ENCODE results near the gene SLC16A6. TPM values are rescaled to one million over a fixed set of nuclear protein-coding genes. Genes with fewer than 3 reads are reported as not detected.
"Not testable (repeated sequence)": the region's sequence is repeated elsewhere in the genome, so short reads cannot be mapped to it uniquely, and the experiment has no call there.

The SLC16A6 gene
- total RNA-seq, 6 donors from 2014 or later: 2.4 to 9.9 (median 6.5) TPM

- Histone ChIP-seq H3K27me3 (peaks cover 0 to 22% (median 8%) of the 10 kb centered on the region in 4 donors), H3K36me3 (no peaks in the 10 kb centered on the region), H3K4me1 (peaks cover 19 to 39% (median 29%) of the 10 kb centered on the region in 4 donors), H3K27ac (peak overlapping the region; percentile 87 to 97 (median 92)), H3K9me3 (no peaks in the 10 kb centered on the region), H3K4me3 (peak overlapping the region in 1 of 4 donors; percentile 64)
- WGBS, 2 donors: 76 to 82% methylated on average over 6 to 7 of the region's 7 CpGs
- ATAC-seq (ENCODE audit: low FRiP score in 2 of 2) (no peak), DNase-seq (peak in 1 of 2 donors; percentile 61)
- no peak for TF ChIP-seq POLR2AphosphoS5 (IDR thresholded peaks at IDR 0.05)
- TF ChIP-seq POLR2A (IDR thresholded peaks at IDR 0.05): peak in 1 of 4 donors; percentile 44
- no peak for TF ChIP-seq EP300 (IDR thresholded peaks at IDR 0.05)
- TF ChIP-seq CTCF (IDR thresholded peaks at IDR 0.05): peak in 1 of 6 experiments; percentile 22
Observed at GRCh38 chr17:68288804-68289203, 2.1 kb downstream of the SLC16A6 start.

- TF ChIP-seq EP300 (IDR thresholded peaks at IDR 0.05) (no peak), CTCF (IDR thresholded peaks at IDR 0.05) (no peak), POLR2AphosphoS5 (IDR thresholded peaks at IDR 0.05) (no peak), POLR2A (IDR thresholded peaks at IDR 0.05) (no peak)
- peaks cover 19 to 39% (median 29%) of the 10 kb centered on the region in 4 donors for H3K4me1 ChIP-seq
- ATAC-seq (ENCODE audit: low FRiP score in 2 of 2): no peak
- H3K27ac ChIP-seq: peak overlapping the region; percentile 87 to 97 (median 92)
- H3K36me3 ChIP-seq: no peaks in the 10 kb centered on the region
- peak in 1 of 2 donors; percentile 59 for DNase-seq
- H3K9me3 ChIP-seq: no peaks in the 10 kb centered on the region
- H3K4me3 ChIP-seq: no peak overlapping the region
- peaks cover 0 to 22% (median 8%) of the 10 kb centered on the region in 4 donors for H3K27me3 ChIP-seq
- WGBS, 2 donors: 80 to 81% methylated on average over 5 of the region's 5 CpGs
Observed at GRCh38 chr17:68288375-68288774, 2.6 kb downstream of the SLC16A6 start.

GRCh38 chr17:68281965-68282364 lies 9.0 kb downstream of the SLC16A6 start:
- not testable (repeated sequence) for H3K4me3 ChIP-seq; DNase-seq; H3K36me3 ChIP-seq; H3K9me3 ChIP-seq; H3K4me1 ChIP-seq; H3K27me3 ChIP-seq; H3K27ac ChIP-seq; ATAC-seq (ENCODE audit: low FRiP score in 2 of 2)
- WGBS, 2 donors: 84 to 88% methylated on average over 4 to 6 of the region's 6 CpGs

DNA sequence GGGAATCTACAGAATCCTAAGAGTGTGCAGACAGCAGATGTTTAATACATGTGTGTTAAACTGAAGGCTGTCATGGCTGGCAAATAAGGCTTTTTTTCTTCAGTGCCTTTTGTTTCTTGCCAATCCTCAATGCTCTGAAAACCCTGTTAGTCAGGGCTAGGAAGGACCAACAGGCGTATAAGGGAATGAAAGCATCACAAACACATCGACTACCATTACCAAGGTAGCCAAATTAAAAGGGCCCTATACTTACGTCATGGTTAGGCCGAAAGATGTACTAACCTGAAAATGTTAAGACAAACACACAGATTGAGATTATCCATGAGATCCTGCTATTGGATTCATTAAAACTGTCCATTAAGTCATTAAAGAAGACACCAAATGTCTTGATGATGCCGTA lies 13.1 kb downstream of the SLC16A6 start:
- no peak overlapping the region for H3K27ac ChIP-seq
- no peaks in the 10 kb centered on the region for H3K27me3 ChIP-seq
- no peak for ATAC-seq (ENCODE audit: low FRiP score in 2 of 2)
- H3K4me3 ChIP-seq: no peak overlapping the region
- H3K4me1 ChIP-seq: no peaks in the 10 kb centered on the region
- peaks cover 0 to 8% (median 0%) of the 10 kb centered on the region in 4 donors for H3K9me3 ChIP-seq
- H3K36me3 ChIP-seq: no peaks in the 10 kb centered on the region
- 95 to 99% methylated on average over 5 of the region's 5 CpGs for WGBS, 2 donors
- DNase-seq: no peak
- TF ChIP-seq POLR2AphosphoS5 (IDR thresholded peaks at IDR 0.05) (no peak), POLR2A (IDR thresholded peaks at IDR 0.05) (no peak), CTCF (IDR thresholded peaks at IDR 0.05) (no peak), EP300 (IDR thresholded peaks at IDR 0.05) (no peak)

- DNase-seq; H3K27ac ChIP-seq; H3K4me3 ChIP-seq; H3K4me1 ChIP-seq; H3K9me3 ChIP-seq; ATAC-seq (ENCODE audit: low FRiP score in 2 of 2); H3K27me3 ChIP-seq; H3K36me3 ChIP-seq: not testable (repeated sequence)
- 98 to 100% methylated on average over 3 of the region's 3 CpGs for WGBS, 2 donors
Observed at GRCh38 chr17:68276339-68276738, 14.6 kb downstream of the SLC16A6 start.

GRCh38 chr17:68273722-68274121 lies 17.2 kb downstream of the SLC16A6 start:
- Histone ChIP-seq H3K9me3 (peaks cover 0 to 8% (median 0%) of the 10 kb centered on the region in 4 donors), H3K4me3 (no peak overlapping the region), H3K36me3 (peaks cover 0 to 5% (median 0%) of the 10 kb centered on the region in 4 donors), H3K27ac (no peak overlapping the region), H3K4me1 (no peaks in the 10 kb centered on the region), H3K27me3 (no peaks in the 10 kb centered on the region)
- DNase-seq (no peak), ATAC-seq (ENCODE audit: low FRiP score in 2 of 2) (no peak)
- TF ChIP-seq POLR2A (IDR thresholded peaks at IDR 0.05): no peak
- TF ChIP-seq POLR2AphosphoS5 (IDR thresholded peaks at IDR 0.05): no peak
- TF ChIP-seq CTCF (IDR thresholded peaks at IDR 0.05): no peak
- TF ChIP-seq EP300 (IDR thresholded peaks at IDR 0.05): no peak
- 76 to 83% methylated on average over 11 of the region's 11 CpGs for WGBS, 2 donors

DNA sequence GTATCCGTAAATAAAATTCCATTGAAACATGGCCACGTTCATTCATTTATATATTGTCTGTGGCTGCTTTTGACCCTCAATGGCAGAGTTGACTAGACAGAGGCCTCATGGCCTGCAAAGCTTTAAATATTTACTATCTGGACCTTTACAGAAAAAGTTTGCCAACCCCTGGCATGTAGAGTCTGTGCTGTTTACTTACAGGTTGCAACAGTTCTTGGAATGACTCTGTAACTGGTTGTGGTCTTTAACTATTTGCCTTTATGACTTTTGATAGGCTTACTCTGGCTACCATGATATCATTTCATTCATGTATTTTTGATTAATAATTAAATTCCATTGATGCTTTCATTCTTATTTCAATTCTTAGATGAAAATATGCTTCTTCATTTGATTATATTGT lies 25.1 kb downstream of the SLC16A6 start:
- DNase-seq; H3K36me3 ChIP-seq; H3K4me3 ChIP-seq; H3K4me1 ChIP-seq; ATAC-seq (ENCODE audit: low FRiP score in 2 of 2); H3K9me3 ChIP-seq; H3K27ac ChIP-seq; H3K27me3 ChIP-seq: not testable (repeated sequence)
- 83 to 85% methylated on average over 2 of the region's 2 CpGs for WGBS, 2 donors
